Thyroid gland (tissue), 4 donors: ENCODE measurements around the gene SH3RF2. TPM values are rescaled to one million over a fixed set of nuclear protein-coding genes. Genes with fewer than 3 reads are reported as not detected.
"Not testable (repeated sequence)": the region's sequence is repeated elsewhere in the genome, so short reads cannot be mapped to it uniquely, and the experiment has no call there.

Source experiments
- DNase-seq, 2 donors: peaks; one replicate each; pipeline ENCODE4 v3.0.0-alpha.2; 2019
- H3K27ac ChIP-seq, 3 donors: fragments of 200-600 bp; sonication (generic); 1 replicate in 2 of 3; 2 replicates in 1 of 3; pipeline ENCODE4 v1.5.1; 2016 to 2019; ENCODE audit warnings: mild to moderate bottlenecking in 1 of 3, moderate library complexity in 1 of 3
- H3K27me3 ChIP-seq: fragments of 200-600 bp; sonication (generic); one replicate; pipeline ENCODE4 v1.5.1; 2019
- H3K36me3 ChIP-seq, 2 donors: fragments of 200-600 bp; sonication (generic); one replicate each; pipeline ENCODE4 v1.5.1; 2016 to 2019
- H3K4me1 ChIP-seq, 2 donors: fragments of 200-600 bp; sonication (generic); one replicate each; pipeline ENCODE4 v1.5.1; 2017 to 2019
- H3K4me3 ChIP-seq, 3 donors: fragments of 200-600 bp; sonication (generic); replicated peaks in 1 of 3; 1 replicate in 2 of 3; 2 replicates in 1 of 3; pipeline ENCODE4 v1.5.1; 2016; ENCODE audit warnings: mild to moderate bottlenecking in 1 of 3
- H3K9me3 ChIP-seq: fragments of 200-600 bp; sonication (generic); one replicate; pipeline ENCODE4 v1.5.1; 2017
- CTCF ChIP-seq, 6 experiments: fragments of 200-600 bp in 3 of 6; fragments of 450-650 bp in 3 of 6; sonication (generic) in 3 of 6; IDR thresholded peaks; one replicate each; pipeline ENCODE4 v1.5.1; 2016 to 2019; ENCODE audit warnings: antibody characterized with exemption in 6 of 6, mild to moderate bottlenecking in 2 of 6, inconsistent platforms in 1 of 6, moderate library complexity in 1 of 6
- POLR2A ChIP-seq, 2 donors: fragments of 450-650 bp; IDR thresholded peaks; one replicate each; pipeline ENCODE4 v1.6.1; 2017; ENCODE audit warnings: antibody characterized with exemption in 2 of 2, mild to moderate bottlenecking in 2 of 2, moderate library complexity in 1 of 2
- WGBS, 2 donors: methylation state at CpG; one replicate each; pipeline ENCODE4 v1.1.5; 2017; 5-methylcytosine and 5-hydroxymethylcytosine counted together
- intact Hi-C: fragments of 100-400 bp; cut with DNase I; formaldehyde crosslinking; loops from one replicate; pipeline ENCODE4 v1.15.1; 2023
- total RNA-seq, 4 donors: library from RNA; depleted of rRNA; stranded (reverse); fragments of >200 nt; gene quantifications; one replicate each; pipeline ENCODE4 v1.2.3, GENCODE V29; 2016

The SH3RF2 gene
- total RNA-seq, 4 donors from 2014 or later = 3.1 to 20.8 (median 14.3) TPM

- no peak overlapping the region for H3K4me3 ChIP-seq
- WGBS, 2 donors = 89 to 94% methylated on average over 6 of the region's 6 CpGs
- intact Hi-C loops = no loop called here
- no peak overlapping the region for H3K27ac ChIP-seq
- DNase-seq = no peak
- TF ChIP-seq CTCF (IDR thresholded peaks at IDR 0.05) (no peak), POLR2A (IDR thresholded peaks at IDR 0.05) (no peak)
- H3K9me3 ChIP-seq = no peaks in the 10 kb centered on the region
- H3K4me1 ChIP-seq = no peaks in the 10 kb centered on the region
- H3K27me3 ChIP-seq = no peaks in the 10 kb centered on the region
- H3K36me3 ChIP-seq = no peaks in the 10 kb centered on the region
Observed at GRCh38 chr5:146098047-146098446, 161.7 kb downstream of the SH3RF2 start.

GRCh38 chr5:146101646-146102045 is 165.3 kb downstream of the SH3RF2 start:
- intact Hi-C loops = no loop called here
- TF ChIP-seq CTCF (IDR thresholded peaks at IDR 0.05) = no peak
- no peak for TF ChIP-seq POLR2A (IDR thresholded peaks at IDR 0.05)
- Histone ChIP-seq H3K9me3 (no peaks in the 10 kb centered on the region), H3K4me1 (peaks cover 4 to 6% of the 10 kb centered on the region in 2 donors), H3K27ac (no peak overlapping the region), H3K4me3 (no peak overlapping the region), H3K36me3 (no peaks in the 10 kb centered on the region), H3K27me3 (no peaks in the 10 kb centered on the region)
- 81 to 90% methylated on average over 2 of the region's 2 CpGs for WGBS, 2 donors
- no peak for DNase-seq

GRCh38 chr5:146103594-146103993 is 167.2 kb downstream of the SH3RF2 start:
- TF ChIP-seq POLR2A (IDR thresholded peaks at IDR 0.05) (no peak), CTCF (IDR thresholded peaks at IDR 0.05) (no peak)
- Histone ChIP-seq H3K36me3 (no peaks in the 10 kb centered on the region), H3K27me3 (no peaks in the 10 kb centered on the region), H3K4me3 (no peak overlapping the region), H3K9me3 (no peaks in the 10 kb centered on the region), H3K27ac (no peak overlapping the region), H3K4me1 (peaks cover 4 to 6% of the 10 kb centered on the region in 2 donors)
- intact Hi-C loops = no loop called here
- WGBS, 2 donors = 49 to 62% methylated on average over 1 of the region's 1 CpG
- no peak for DNase-seq

GRCh38 chr5:146105477-146105876 is 169.1 kb downstream of the SH3RF2 start, which contains the start of gene PLAC8L1:
Gene PLAC8L1, minus strand, starts transcription at chr5:146105577. Its CDS starts 1,266 bp downstream, at chr5:146104311.
- TF ChIP-seq CTCF (IDR thresholded peaks at IDR 0.05) (no peak), POLR2A (IDR thresholded peaks at IDR 0.05) (no peak)
- H3K9me3 ChIP-seq = no peaks in the 10 kb centered on the region
- intact Hi-C loops = no loop called here
- H3K36me3 ChIP-seq = no peaks in the 10 kb centered on the region
- no peak within 1 kb of the TSS for H3K27ac ChIP-seq
- H3K4me1 ChIP-seq = peaks cover 4 to 6% of the 10 kb centered on the region in 2 donors
- no peak for DNase-seq
- H3K4me3 ChIP-seq = no peak within 1 kb of the TSS
- WGBS, 2 donors = 96 to 99% methylated on average over 2 of the region's 2 CpGs
- H3K27me3 ChIP-seq = no peaks in the 10 kb centered on the region

GRCh38 chr5:146107901-146108300 is 171.5 kb downstream of the SH3RF2 start:
- TF ChIP-seq POLR2A (IDR thresholded peaks at IDR 0.05) (no peak), CTCF (IDR thresholded peaks at IDR 0.05) (no peak)
- 37 to 74% methylated on average over 1 of the region's 1 CpG for WGBS, 2 donors
- H3K4me1 ChIP-seq = peaks cover 4 to 6% of the 10 kb centered on the region in 2 donors
- DNase-seq = no peak
- peaks cover 0 to 1% of the 10 kb centered on the region in 2 donors for H3K36me3 ChIP-seq
- no peaks in the 10 kb centered on the region for H3K9me3 ChIP-seq
- no peaks in the 10 kb centered on the region for H3K27me3 ChIP-seq
- H3K4me3 ChIP-seq = no peak overlapping the region
- H3K27ac ChIP-seq = no peak overlapping the region
- intact Hi-C loops = no loop called here

- H3K9me3 ChIP-seq, H3K4me1 ChIP-seq, intact Hi-C loops, H3K27ac ChIP-seq, H3K27me3 ChIP-seq, H3K36me3 ChIP-seq, H3K4me3 ChIP-seq, DNase-seq: not testable (repeated sequence)
- 90 to 93% methylated on average over 2 of the region's 2 CpGs for WGBS, 2 donors
Observed at GRCh38 chr5:146108870-146109269, 172.5 kb downstream of the SH3RF2 start.
